ENCODE measurements around the gene AFG1L.
"Not testable (repeated sequence)": the region's sequence is repeated elsewhere in the genome, so short reads cannot be mapped to it uniquely, and the experiment has no call there.

The AFG1L gene

DNA sequence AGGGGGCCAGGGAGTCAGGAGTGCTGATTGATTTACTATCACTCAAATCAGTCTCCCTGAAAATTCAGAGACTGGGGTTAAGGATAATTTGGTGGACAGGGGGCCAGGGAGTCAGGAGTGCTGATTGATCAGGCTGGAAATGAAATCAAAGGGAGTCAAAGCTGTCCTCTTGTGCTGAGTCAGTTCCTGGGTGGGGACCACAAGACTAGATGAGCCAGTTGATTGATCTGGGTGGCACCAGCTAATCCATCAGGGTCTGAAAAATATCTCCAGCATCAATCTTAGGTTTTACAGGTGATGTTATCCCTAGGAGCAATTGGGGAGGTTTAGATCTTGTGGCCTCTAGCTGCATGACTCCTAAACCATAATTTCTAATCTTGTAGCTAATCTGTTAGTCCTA, 6.1 kb upstream of the AFG1L start:
- Histone ChIP-seq H3K9me3 (ENCODE audit: control insufficient read depth in 2 of 2, low read length in 2 of 2) (no peaks in the 10 kb centered on the region), H3K4me1 (ENCODE audit: control insufficient read depth, insufficient read depth, low read length) (no peaks in the 10 kb centered on the region), H3K4me3 (ENCODE audit: low read length in 2 of 2) (no peak overlapping the region), H3K27ac (ENCODE audit: low read length) (no peak overlapping the region), H3K9ac (ENCODE audit: low read length in 2 of 2) (no peak overlapping the region), H3K27me3 (ENCODE audit: control insufficient read depth in 1 of 2, insufficient read depth in 2 of 2, low read length in 2 of 2) (no peaks in the 10 kb centered on the region), H3K36me3 (ENCODE audit: control insufficient read depth in 2 of 2, insufficient read depth in 2 of 2, low read length in 2 of 2) (no peaks in the 10 kb centered on the region)

DNA sequence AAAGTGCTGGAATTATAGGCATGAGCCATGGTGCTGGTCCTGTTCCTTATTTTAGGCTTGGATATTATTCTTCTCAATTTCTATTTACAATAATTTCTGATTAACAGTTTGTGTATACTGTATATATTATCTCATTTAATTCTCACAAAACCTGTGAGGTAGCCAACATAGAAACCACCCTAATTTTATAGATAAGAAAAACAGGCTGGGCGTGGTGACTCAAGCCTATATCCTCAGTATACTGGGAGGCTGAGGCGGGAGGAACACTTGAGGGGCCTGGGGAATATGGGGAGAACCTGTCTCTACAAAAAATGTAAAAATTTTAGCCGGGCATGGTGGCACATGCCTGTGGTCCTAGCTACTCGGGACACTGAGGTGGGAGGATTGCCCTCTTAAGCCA, 3.8 kb upstream of the AFG1L start:
- H3K9me3 ChIP-seq (ENCODE audit: control insufficient read depth in 2 of 2, low read length in 2 of 2): no peaks in the 10 kb centered on the region
- no peaks in the 10 kb centered on the region for H3K36me3 ChIP-seq (ENCODE audit: control insufficient read depth in 2 of 2, insufficient read depth in 2 of 2, low read length in 2 of 2)
- H3K9ac ChIP-seq (ENCODE audit: low read length in 2 of 2): no peak overlapping the region
- no peak overlapping the region for H3K4me3 ChIP-seq (ENCODE audit: low read length in 2 of 2)
- no peaks in the 10 kb centered on the region for H3K27me3 ChIP-seq (ENCODE audit: control insufficient read depth in 1 of 2, insufficient read depth in 2 of 2, low read length in 2 of 2)
- peaks cover 3% of the 10 kb centered on the region for H3K4me1 ChIP-seq (ENCODE audit: control insufficient read depth, insufficient read depth, low read length)
- H3K27ac ChIP-seq (ENCODE audit: low read length): no peak overlapping the region

DNA sequence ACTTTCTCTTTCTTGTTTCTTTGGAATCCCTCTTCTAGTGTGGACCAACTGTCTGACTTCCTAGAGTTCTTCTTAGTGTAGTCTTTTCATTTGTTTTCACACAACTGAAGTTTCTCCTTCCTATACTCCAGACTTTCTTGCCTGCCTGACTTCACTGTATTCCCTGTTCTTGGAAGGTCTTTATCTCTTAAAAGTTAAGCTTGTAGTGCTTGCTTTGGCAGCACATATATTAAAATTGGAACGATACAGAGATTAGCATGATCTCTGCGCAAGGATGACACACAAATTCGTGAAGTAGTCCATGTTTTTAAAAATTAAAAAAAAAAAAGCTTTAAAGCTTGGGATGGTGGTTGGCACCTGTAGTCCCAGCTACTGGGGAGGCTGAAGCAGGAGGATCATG, 2.3 kb upstream of the AFG1L start:
- not testable (repeated sequence) for H3K9ac ChIP-seq (ENCODE audit: low read length in 2 of 2); H3K27me3 ChIP-seq (ENCODE audit: control insufficient read depth in 1 of 2, insufficient read depth in 2 of 2, low read length in 2 of 2); H3K36me3 ChIP-seq (ENCODE audit: control insufficient read depth in 2 of 2, insufficient read depth in 2 of 2, low read length in 2 of 2); H3K9me3 ChIP-seq (ENCODE audit: control insufficient read depth in 2 of 2, low read length in 2 of 2); H3K27ac ChIP-seq (ENCODE audit: low read length); H3K4me3 ChIP-seq (ENCODE audit: low read length in 2 of 2); H3K4me1 ChIP-seq (ENCODE audit: control insufficient read depth, insufficient read depth, low read length)

DNA sequence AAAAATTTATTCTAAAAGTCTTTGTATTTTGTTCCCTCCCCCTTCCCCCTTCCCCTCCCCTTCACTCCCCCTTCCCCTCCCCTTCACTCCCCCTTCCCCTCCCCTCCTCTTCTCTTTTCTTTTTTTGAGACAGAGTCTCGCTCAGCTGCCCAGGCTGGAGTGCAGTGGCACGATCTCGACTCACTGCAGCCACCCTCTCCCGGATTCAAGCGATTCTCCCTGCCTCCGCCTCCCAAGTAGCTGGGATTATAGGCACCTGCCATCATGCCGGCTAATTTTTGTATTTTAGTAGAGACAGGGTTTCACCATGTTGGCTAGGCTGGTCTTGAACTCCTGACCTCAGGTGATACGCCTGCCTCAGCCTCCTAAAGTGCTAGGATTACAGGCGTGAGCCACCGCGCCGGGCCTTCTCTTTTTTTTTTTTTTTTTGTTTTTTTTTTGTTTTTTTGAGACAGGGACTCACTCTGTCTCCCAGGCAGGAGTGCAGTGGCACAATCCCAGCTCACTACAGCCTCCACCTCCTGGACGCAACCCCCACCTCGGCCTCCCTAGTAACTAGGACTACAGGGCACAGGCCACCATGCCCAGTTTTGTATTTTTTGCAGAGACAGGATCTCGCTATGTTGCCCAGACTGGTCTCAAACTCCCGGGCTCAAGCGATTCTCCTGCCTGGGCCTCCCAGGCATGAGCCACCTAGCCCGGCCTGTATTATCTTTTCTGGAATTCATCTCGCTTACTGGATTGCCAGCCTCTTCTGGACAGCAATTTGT, 1.1 kb upstream of the AFG1L start:
- no peak overlapping the region for H3K27ac ChIP-seq (ENCODE audit: low read length)
- peaks cover 3% of the 10 kb centered on the region for H3K4me1 ChIP-seq (ENCODE audit: control insufficient read depth, insufficient read depth, low read length)
- H3K9ac ChIP-seq (ENCODE audit: low read length in 2 of 2): no peak overlapping the region

DNA sequence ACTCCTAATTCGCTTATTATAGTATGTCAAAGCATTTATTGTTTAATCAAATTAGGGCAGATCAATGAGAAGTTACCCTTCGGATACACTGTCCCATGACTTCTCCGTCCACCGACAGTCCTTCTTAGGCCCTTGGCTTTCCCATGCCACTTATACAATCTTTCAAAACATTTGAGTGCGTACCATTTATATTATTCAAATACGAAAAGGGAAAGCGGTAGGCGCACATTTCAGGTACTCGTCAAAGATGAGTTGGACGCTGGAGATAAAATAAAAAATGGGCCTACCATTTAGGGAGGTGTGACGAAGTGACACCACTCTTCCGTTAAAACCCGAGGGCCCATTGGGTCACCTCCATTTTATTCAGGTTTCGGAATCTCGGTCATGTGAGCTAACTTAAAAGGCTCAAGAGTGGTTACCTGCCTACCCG, 542 bp upstream of the AFG1L start:
- Histone ChIP-seq H3K4me1 (ENCODE audit: control insufficient read depth, insufficient read depth, low read length) (peaks cover 3% of the 10 kb centered on the region), H3K9ac (ENCODE audit: low read length in 2 of 2) (peak overlapping the region; percentile 74 to 94), H3K9me3 (ENCODE audit: control insufficient read depth in 2 of 2, low read length in 2 of 2) (no peaks in the 10 kb centered on the region)

More for the DNA sequence above, 1.1 kb upstream of the AFG1L start:
- Histone ChIP-seq H3K4me3 (ENCODE audit: low read length in 2 of 2) (peak overlapping the region; percentile 89 to 99), H3K9me3 (ENCODE audit: control insufficient read depth in 2 of 2, low read length in 2 of 2) (no peaks in the 10 kb centered on the region), H3K36me3 (ENCODE audit: control insufficient read depth in 2 of 2, insufficient read depth in 2 of 2, low read length in 2 of 2) (no peaks in the 10 kb centered on the region), H3K27me3 (ENCODE audit: control insufficient read depth in 1 of 2, insufficient read depth in 2 of 2, low read length in 2 of 2) (no peaks in the 10 kb centered on the region)

DNA sequence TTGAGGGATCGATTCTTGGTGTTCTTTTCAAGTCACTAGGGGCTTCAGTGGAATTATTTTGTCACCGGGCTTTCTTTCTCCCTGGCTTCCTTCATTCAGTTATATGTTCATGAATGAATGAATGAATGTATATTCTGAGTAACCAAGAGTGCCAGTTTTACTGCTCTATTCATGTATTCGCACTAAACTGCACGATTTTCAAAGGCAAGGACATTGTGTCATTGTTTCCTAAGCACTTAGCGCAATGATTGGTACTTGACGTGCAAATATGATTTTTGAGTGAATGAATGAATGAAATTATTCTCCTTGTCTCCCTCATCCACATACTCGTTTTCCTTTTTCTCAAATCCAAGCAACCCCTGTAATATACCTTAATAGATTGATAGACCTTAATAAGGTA, 822 bp downstream of the AFG1L start:
- no peaks in the 10 kb centered on the region for H3K9me3 ChIP-seq (ENCODE audit: control insufficient read depth in 2 of 2, low read length in 2 of 2)
- H3K4me1 ChIP-seq (ENCODE audit: control insufficient read depth, insufficient read depth, low read length): peaks cover 3% of the 10 kb centered on the region
- H3K36me3 ChIP-seq (ENCODE audit: control insufficient read depth in 2 of 2, insufficient read depth in 2 of 2, low read length in 2 of 2): no peaks in the 10 kb centered on the region
- H3K27me3 ChIP-seq (ENCODE audit: control insufficient read depth in 1 of 2, insufficient read depth in 2 of 2, low read length in 2 of 2): no peaks in the 10 kb centered on the region
- H3K27ac ChIP-seq (ENCODE audit: low read length): peak overlapping the region; percentile 84
- peak overlapping the region; percentile 74 to 94 for H3K9ac ChIP-seq (ENCODE audit: low read length in 2 of 2)
- H3K4me3 ChIP-seq (ENCODE audit: low read length in 2 of 2): peak overlapping the region; percentile 89 to 99

More for the DNA sequence above, 542 bp upstream of the AFG1L start:
- H3K36me3 ChIP-seq (ENCODE audit: control insufficient read depth in 2 of 2, insufficient read depth in 2 of 2, low read length in 2 of 2): no peaks in the 10 kb centered on the region
- no peaks in the 10 kb centered on the region for H3K27me3 ChIP-seq (ENCODE audit: control insufficient read depth in 1 of 2, insufficient read depth in 2 of 2, low read length in 2 of 2)
- H3K27ac ChIP-seq (ENCODE audit: low read length): peak overlapping the region; percentile 84
- H3K4me3 ChIP-seq (ENCODE audit: low read length in 2 of 2): peak overlapping the region; percentile 89 to 99

DNA sequence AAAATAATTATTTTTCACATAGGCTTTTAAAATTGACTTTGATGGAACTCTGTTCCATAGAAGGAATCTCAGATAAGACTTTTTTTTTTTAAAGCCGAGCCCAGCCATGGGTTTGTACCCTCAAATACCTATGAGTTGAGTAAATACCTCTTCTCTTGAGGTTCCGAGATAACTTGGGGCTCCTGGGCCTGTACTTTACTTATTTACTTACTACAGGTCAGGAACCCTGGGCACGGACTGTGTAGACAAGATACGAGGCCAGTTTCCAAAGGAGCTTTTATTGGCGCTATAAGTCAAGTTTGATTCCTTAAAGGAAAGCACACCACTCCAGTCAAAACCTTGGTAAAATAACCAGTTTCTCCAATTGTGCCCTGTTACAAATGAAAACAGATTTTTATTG, 7.5 kb downstream of the AFG1L start:
- H3K4me1 ChIP-seq (ENCODE audit: control insufficient read depth, insufficient read depth, low read length): no peaks in the 10 kb centered on the region
- H3K36me3 ChIP-seq (ENCODE audit: control insufficient read depth in 2 of 2, insufficient read depth in 2 of 2, low read length in 2 of 2): no peaks in the 10 kb centered on the region
- H3K27ac ChIP-seq (ENCODE audit: low read length): no peak overlapping the region
- H3K9me3 ChIP-seq (ENCODE audit: control insufficient read depth in 2 of 2, low read length in 2 of 2): no peaks in the 10 kb centered on the region
- H3K9ac ChIP-seq (ENCODE audit: low read length in 2 of 2): no peak overlapping the region
- H3K4me3 ChIP-seq (ENCODE audit: low read length in 2 of 2): no peak overlapping the region
- H3K27me3 ChIP-seq (ENCODE audit: control insufficient read depth in 1 of 2, insufficient read depth in 2 of 2, low read length in 2 of 2): no peaks in the 10 kb centered on the region

DNA sequence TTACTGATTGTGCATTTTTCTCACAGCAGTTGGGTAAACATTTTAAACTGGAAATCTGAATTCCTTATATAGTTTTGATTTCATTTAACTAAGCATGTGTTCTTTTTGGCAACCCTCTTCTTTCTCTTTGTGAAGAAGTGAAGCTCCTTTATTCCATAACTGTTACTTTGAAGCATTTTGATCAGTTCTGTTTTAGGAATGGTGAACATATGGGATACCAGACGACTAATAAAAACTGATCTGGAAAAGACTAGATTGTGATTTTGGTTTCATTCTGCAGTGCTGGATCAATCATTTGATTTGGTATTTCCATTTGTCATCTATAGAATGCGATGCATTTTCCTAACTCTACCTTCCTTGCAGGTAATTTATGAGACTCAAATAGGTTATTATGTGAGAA, 9.8 kb downstream of the AFG1L start:
- Histone ChIP-seq H3K36me3 (ENCODE audit: control insufficient read depth in 2 of 2, insufficient read depth in 2 of 2, low read length in 2 of 2) (no peaks in the 10 kb centered on the region), H3K27ac (ENCODE audit: low read length) (no peak overlapping the region), H3K4me3 (ENCODE audit: low read length in 2 of 2) (no peak overlapping the region), H3K9ac (ENCODE audit: low read length in 2 of 2) (no peak overlapping the region), H3K27me3 (ENCODE audit: control insufficient read depth in 1 of 2, insufficient read depth in 2 of 2, low read length in 2 of 2) (no peaks in the 10 kb centered on the region), H3K9me3 (ENCODE audit: control insufficient read depth in 2 of 2, low read length in 2 of 2) (no peaks in the 10 kb centered on the region), H3K4me1 (ENCODE audit: control insufficient read depth, insufficient read depth, low read length) (no peaks in the 10 kb centered on the region)

DNA sequence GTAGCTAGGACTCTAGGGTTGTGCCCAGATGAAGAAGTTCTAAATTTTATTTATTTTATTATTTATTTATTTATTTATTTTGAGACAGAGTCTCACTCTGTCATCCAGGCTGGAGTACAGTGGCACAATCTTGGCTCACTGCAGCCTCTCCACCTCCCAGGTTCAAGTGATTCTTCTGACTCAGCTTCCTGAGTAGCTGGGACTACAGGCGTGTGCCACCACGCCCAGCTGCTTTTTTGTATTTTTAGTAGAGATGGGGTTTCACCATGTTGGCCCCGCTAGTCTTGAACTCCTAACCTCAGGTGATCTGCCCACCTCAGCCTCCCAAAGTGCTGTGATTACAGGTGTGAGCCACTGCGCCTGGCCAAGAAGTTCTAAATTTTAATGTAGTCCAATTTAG, 13.8 kb downstream of the AFG1L start:
- not testable (repeated sequence) for H3K36me3 ChIP-seq (ENCODE audit: control insufficient read depth in 2 of 2, insufficient read depth in 2 of 2, low read length in 2 of 2); H3K27me3 ChIP-seq (ENCODE audit: control insufficient read depth in 1 of 2, insufficient read depth in 2 of 2, low read length in 2 of 2); H3K4me1 ChIP-seq (ENCODE audit: control insufficient read depth, insufficient read depth, low read length); H3K27ac ChIP-seq (ENCODE audit: low read length); H3K4me3 ChIP-seq (ENCODE audit: low read length in 2 of 2); H3K9ac ChIP-seq (ENCODE audit: low read length in 2 of 2); H3K9me3 ChIP-seq (ENCODE audit: control insufficient read depth in 2 of 2, low read length in 2 of 2)

DNA sequence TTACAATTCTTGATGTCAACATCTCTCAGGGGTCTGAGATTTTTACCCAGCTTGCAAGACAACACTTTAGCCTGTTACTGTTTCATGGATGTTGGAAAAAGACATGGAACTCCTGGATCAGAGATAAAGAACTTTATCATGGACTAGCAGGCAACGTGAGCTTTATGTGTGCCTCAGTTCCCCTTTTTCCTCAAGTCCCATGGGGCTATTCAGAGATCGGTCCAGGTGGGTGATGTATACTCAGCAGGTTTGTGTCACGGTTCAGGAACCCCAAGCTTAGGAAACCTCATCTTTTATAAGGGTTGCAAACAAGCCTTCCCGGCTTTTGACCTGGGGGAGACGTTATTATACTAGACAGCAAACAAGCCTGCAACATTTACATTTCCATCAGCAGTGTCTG, 15.0 kb downstream of the AFG1L start:
- H3K27ac ChIP-seq (ENCODE audit: low read length): no peak overlapping the region
- H3K4me1 ChIP-seq (ENCODE audit: control insufficient read depth, insufficient read depth, low read length): no peaks in the 10 kb centered on the region
- H3K9me3 ChIP-seq (ENCODE audit: control insufficient read depth in 2 of 2, low read length in 2 of 2): no peaks in the 10 kb centered on the region
- H3K4me3 ChIP-seq (ENCODE audit: low read length in 2 of 2): no peak overlapping the region
- H3K27me3 ChIP-seq (ENCODE audit: control insufficient read depth in 1 of 2, insufficient read depth in 2 of 2, low read length in 2 of 2): no peaks in the 10 kb centered on the region
- no peaks in the 10 kb centered on the region for H3K36me3 ChIP-seq (ENCODE audit: control insufficient read depth in 2 of 2, insufficient read depth in 2 of 2, low read length in 2 of 2)
- H3K9ac ChIP-seq (ENCODE audit: low read length in 2 of 2): no peak overlapping the region

DNA sequence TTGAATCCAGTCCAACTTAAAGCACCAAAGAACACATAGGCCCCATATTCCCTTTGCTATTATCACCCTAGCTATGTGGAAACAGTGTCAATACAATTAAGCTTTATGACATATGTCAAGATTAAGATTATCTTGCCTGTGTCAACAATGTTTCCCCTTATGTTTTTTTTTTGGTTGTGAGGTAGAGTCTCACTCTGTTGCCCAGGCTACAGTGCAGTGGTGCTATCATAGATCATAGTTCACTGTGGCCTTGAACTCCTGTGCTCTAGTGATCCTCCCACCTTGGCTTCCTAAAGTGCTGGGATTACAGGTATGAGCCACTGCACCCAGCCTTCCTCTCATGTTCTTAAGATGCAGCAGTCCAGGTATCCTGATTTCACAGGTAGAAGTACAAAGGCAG, 17.8 kb downstream of the AFG1L start:
- no peak overlapping the region for H3K27ac ChIP-seq (ENCODE audit: low read length)
- H3K4me3 ChIP-seq (ENCODE audit: low read length in 2 of 2): no peak overlapping the region
- no peak overlapping the region for H3K9ac ChIP-seq (ENCODE audit: low read length in 2 of 2)
- H3K27me3 ChIP-seq (ENCODE audit: control insufficient read depth in 1 of 2, insufficient read depth in 2 of 2, low read length in 2 of 2): no peaks in the 10 kb centered on the region
- H3K36me3 ChIP-seq (ENCODE audit: control insufficient read depth in 2 of 2, insufficient read depth in 2 of 2, low read length in 2 of 2): no peaks in the 10 kb centered on the region
- no peaks in the 10 kb centered on the region for H3K9me3 ChIP-seq (ENCODE audit: control insufficient read depth in 2 of 2, low read length in 2 of 2)
- H3K4me1 ChIP-seq (ENCODE audit: control insufficient read depth, insufficient read depth, low read length): no peaks in the 10 kb centered on the region

Measured in stomach smooth muscle (tissue), 2 donors.